Lung (tissue), 12 donors: ENCODE data around the gene SLC12A2. TPM values are rescaled to one million over a fixed set of nuclear protein-coding genes. Genes with fewer than 3 reads are reported as not detected.

Experiments
- ATAC-seq: fragments of 200-7000 bp; cut with Tn5 transposase; one replicate; pipeline ENCODE4 v1.9.1; 2020; ENCODE audit warnings: moderate number of reproducible peaks; ENCODE audit not compliant: insufficient read depth, low FRiP score
- DNase-seq, 3 donors: peaks; one replicate each; pipeline ENCODE4 v3.0.0-alpha.2; 2013 to 2017
- H3K27ac ChIP-seq, 2 donors: one replicate each; pipeline ENCODE4 v1.5.1; 2013; ENCODE audit warnings: mild to moderate bottlenecking in 2 of 2, moderate library complexity in 2 of 2, control low read depth in 1 of 2, inconsistent platforms in 1 of 2, low read depth in 1 of 2, low read length in 1 of 2
- H3K27me3 ChIP-seq, 3 donors: one replicate each; pipeline ENCODE4 v1.5.1; 2013; ENCODE audit warnings: low read length in 2 of 3; ENCODE audit not compliant: control insufficient read depth in 3 of 3, insufficient read depth in 3 of 3
- H3K36me3 ChIP-seq, 4 donors: one replicate each; pipeline ENCODE4 v1.5.1; 2013; ENCODE audit warnings: low read length in 4 of 4, mild to moderate bottlenecking in 1 of 4, moderate library complexity in 1 of 4; ENCODE audit not compliant: control insufficient read depth in 4 of 4, insufficient read depth in 4 of 4
- H3K4me1 ChIP-seq, 5 donors: one replicate each; pipeline ENCODE4 v1.5.1; 2013; ENCODE audit warnings: low read length in 5 of 5, mild to moderate bottlenecking in 2 of 5, moderate library complexity in 1 of 5; ENCODE audit not compliant: control insufficient read depth in 5 of 5, insufficient read depth in 5 of 5
- H3K4me3 ChIP-seq: one replicate; pipeline ENCODE4 v1.5.1; 2013; ENCODE audit warnings: mild to moderate bottlenecking, control low read depth, moderate library complexity
- H3K9ac ChIP-seq, 2 donors: one replicate each; pipeline ENCODE4 v1.5.1; 2013; ENCODE audit warnings: low read length in 2 of 2, control low read depth in 1 of 2; ENCODE audit not compliant: insufficient read depth in 1 of 2
- H3K9me3 ChIP-seq, 4 donors: one replicate each; pipeline ENCODE4 v1.5.1; 2013; ENCODE audit warnings: low read length in 3 of 4, mild to moderate bottlenecking in 1 of 4, moderate library complexity in 1 of 4; ENCODE audit not compliant: control insufficient read depth in 4 of 4, insufficient read depth in 3 of 4
- CTCF ChIP-seq: IDR thresholded peaks from 2 replicates; pipeline ENCODE4 v1.5.1; 2012; ENCODE audit warnings: mild to moderate bottlenecking; ENCODE audit errors: control extremely low read depth, extremely low read depth
- WGBS, 2 donors: extraction: QIAGEN DNeasy Blood & Tissue Kit; methylation state at CpG; one replicate each; pipeline ENCODE4 v1.1.7; 2013; 5-methylcytosine and 5-hydroxymethylcytosine counted together
- polyA plus RNA-seq, 2 donors: library from polyadenylated mRNA; stranded (reverse); fragments of 200-250 nt; gene quantifications; one replicate each; pipeline ENCODE4 v1.2.1, GENCODE V29; 2013
- total RNA-seq, 2 donors: library from RNA; depleted of rRNA in 1 of 2; stranded (reverse); fragments of >200 nt in 1 of 2; gene quantifications; one replicate each; pipeline ENCODE4 v1.2.1, GENCODE V29; 2014 to 2021
- donor health status: control.
- donor health status: control.
- donor health status: Bipolar disorder and iron deficiency.
- donor health status: healthy.
- donor health status: DM: yes; HTN: yes; CAD: no.

The SLC12A2 gene
- total and polyA plus RNA-seq, 4 donors, result 2.8 to 87.1 (median 16.4) TPM

- no peak overlapping the region for H3K9ac ChIP-seq
- WGBS, 2 donors, result 94 to 100% methylated on average over 1 of the region's 1 CpG
- H3K27me3 ChIP-seq, result no peaks in the 10 kb centered on the region
- H3K4me3 ChIP-seq, result no peak overlapping the region
- peaks cover 1 to 3% (median 2%) of the 10 kb centered on the region in 4 donors for H3K36me3 ChIP-seq
- H3K4me1 ChIP-seq, result peaks cover 0 to 4% (median 0%) of the 10 kb centered on the region in 5 donors
- TF ChIP-seq CTCF, result no peak
- no peak for DNase-seq
- H3K9me3 ChIP-seq, result no peaks in the 10 kb centered on the region
- no peak for ATAC-seq
- H3K27ac ChIP-seq, result no peak overlapping the region
Measured at GRCh38 chr5:128109766-128110165, 26.2 kb downstream of the SLC12A2 start.

- no peak for ATAC-seq
- no peaks in the 10 kb centered on the region for H3K27me3 ChIP-seq
- H3K4me3 ChIP-seq, result no peak overlapping the region
- no peak overlapping the region for H3K9ac ChIP-seq
- no peaks in the 10 kb centered on the region for H3K9me3 ChIP-seq
- TF ChIP-seq CTCF, result no peak
- WGBS, 2 donors, result 75 to 80% methylated on average over 2 of the region's 2 CpGs
- no peaks in the 10 kb centered on the region for H3K4me1 ChIP-seq
- peaks cover 7 to 16% (median 12%) of the 10 kb centered on the region in 4 donors for H3K36me3 ChIP-seq
- DNase-seq, result no peak
- no peak overlapping the region for H3K27ac ChIP-seq
Measured at GRCh38 chr5:128111818-128112448, 28.4 kb downstream of the SLC12A2 start.

- Histone ChIP-seq H3K4me3 (no peak overlapping the region), H3K9ac (no peak overlapping the region), H3K27ac (no peak overlapping the region), H3K36me3 (peaks cover 9 to 25% (median 20%) of the 10 kb centered on the region in 4 donors), H3K4me1 (no peaks in the 10 kb centered on the region), H3K9me3 (peaks cover 0 to 3% (median 1%) of the 10 kb centered on the region in 4 donors), H3K27me3 (no peaks in the 10 kb centered on the region)
- ATAC-seq (no peak), DNase-seq (no peak)
- no peak for TF ChIP-seq CTCF
- 93 to 95% methylated on average over 3 of the region's 3 CpGs for WGBS, 2 donors
Measured at GRCh38 chr5:128116445-128116844, 32.9 kb downstream of the SLC12A2 start.

- Histone ChIP-seq H3K9me3 (peaks cover 0 to 3% (median 1%) of the 10 kb centered on the region in 4 donors), H3K4me3 (no peak overlapping the region), H3K27me3 (no peaks in the 10 kb centered on the region), H3K36me3 (peaks cover 9 to 25% (median 20%) of the 10 kb centered on the region in 4 donors), H3K27ac (no peak overlapping the region), H3K4me1 (no peaks in the 10 kb centered on the region), H3K9ac (no peak overlapping the region)
- ATAC-seq, result no peak
- no peak for TF ChIP-seq CTCF
- 96 to 99% methylated on average over 2 of the region's 2 CpGs for WGBS, 2 donors
- DNase-seq, result no peak
Measured at GRCh38 chr5:128118214-128118613, 34.6 kb downstream of the SLC12A2 start.
